HL-60/S4 (cell line): ENCODE measurements around the gene CHPT1.
"Not testable (repeated sequence)": the region's sequence is repeated elsewhere in the genome, so short reads cannot be mapped to it uniquely, and the experiment has no call there.

ENCODE experiments used
- in situ Hi-C: fragments of 300-500 bp; cut with MboI; formaldehyde crosslinking; loops from 2 replicates; pipeline ENCODE4 v1.14.3; 2022; ENCODE audit warnings: low sequenced_read_pairs

The CHPT1 gene

DNA sequence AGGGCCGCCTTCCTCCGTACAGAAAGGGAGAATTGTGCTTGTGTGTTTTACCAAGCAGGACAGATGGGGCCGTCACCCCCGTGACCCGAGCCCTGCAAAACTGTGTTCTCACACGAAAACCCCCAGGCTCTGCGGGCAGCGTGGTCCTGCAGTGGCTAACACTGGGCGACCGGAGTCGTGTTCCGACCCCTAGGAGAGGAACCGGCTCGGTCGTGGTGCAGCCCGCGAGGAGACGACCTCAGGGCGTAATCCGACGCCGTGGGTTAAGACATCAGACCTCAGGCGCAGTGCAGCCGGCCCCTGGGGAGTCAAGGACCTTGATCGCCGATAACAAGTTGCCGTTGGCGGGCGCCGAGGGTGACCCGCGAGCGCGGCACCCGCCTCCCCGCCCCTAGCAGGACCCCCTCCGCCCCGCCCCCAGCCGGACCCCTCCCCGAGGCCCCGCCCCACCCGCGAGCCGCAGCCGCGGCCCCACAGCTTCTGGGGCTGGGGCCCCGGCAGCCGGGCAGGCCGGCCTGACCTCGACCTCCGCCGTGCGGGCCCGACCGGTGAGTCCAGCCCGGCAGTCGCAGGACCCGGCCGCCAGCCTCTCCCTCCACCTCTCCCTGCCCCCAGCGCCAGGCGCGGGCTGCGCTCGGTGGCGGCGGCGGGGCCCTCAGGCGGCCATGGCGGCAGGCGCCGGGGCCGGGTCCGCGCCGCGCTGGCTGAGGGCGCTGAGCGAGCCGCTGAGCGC lies at the start of gene CHPT1:
Gene CHPT1 (plus strand): TSS at position 444 of the 733 bp plus-strand sequence. CDS start 222 bp downstream, at position 666.
- in situ Hi-C loops, result no loop called here

DNA sequence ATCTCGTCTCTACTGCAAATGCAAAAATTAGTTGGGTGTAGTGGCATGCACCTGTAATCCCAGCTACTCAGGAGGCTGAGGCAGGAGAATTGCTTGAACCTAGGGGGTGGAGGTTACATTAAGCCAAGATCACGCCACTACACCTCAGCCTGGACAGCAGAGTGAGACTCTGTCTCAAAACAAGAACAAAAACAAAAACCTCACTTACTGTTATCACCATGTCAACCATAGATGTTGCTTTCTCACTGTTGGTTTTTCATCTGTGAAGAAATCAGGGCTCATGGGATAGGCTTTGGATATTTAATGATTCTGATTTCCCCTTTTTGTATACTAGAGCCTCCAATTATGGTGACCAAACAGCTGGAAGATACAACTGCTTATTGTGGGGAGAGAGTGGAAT lies 49.7 kb upstream of the CHPT1 start:
- in situ Hi-C loops, result no loop called here

GRCh38 chr12:101648195-101648594 lies 49.2 kb upstream of the CHPT1 start:
- in situ Hi-C loops, result no loop called here

DNA sequence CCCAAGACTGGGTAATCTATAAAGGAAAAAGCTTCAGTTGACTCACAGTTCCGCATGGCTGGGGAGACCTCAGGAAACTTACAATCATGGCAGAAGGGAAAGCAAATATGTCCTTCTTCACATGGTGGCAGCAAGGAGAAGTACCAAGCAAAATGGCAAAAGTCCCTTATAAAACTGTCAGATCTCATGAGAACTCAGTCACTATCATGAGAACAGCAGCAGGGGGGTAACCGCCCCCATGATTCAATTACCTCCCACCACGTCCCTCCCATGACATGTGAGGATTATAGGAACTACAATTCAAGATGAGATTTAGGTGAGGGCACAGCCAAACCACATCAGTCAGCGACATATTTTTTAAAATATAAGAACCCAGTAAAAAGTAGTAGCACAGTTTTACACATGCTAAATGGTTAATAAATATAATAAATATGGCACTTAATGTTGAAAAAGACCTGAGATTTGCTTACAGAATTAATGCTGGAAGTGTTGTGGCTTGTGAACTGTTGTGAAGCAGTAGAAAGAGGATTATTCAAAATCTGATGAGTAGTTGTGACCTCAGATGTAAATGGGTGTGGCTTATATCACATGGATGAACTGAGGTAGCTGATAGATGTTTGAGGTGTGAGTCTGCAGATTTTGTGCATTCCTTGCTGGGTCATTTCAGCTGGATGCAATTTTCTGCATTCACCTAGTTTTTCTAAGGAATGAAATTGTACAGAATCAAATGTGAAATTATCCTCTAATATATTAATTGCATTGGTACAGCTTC lies 46.9 kb upstream of the CHPT1 start:
- in situ Hi-C loops, result no loop called here

- in situ Hi-C loops, result no loop called here
Observed at GRCh38 chr12:101653030-101653429, 44.4 kb upstream of the CHPT1 start.

- in situ Hi-C loops, result no loop called here
Observed at GRCh38 chr12:101653503-101653902, 43.9 kb upstream of the CHPT1 start.

DNA sequence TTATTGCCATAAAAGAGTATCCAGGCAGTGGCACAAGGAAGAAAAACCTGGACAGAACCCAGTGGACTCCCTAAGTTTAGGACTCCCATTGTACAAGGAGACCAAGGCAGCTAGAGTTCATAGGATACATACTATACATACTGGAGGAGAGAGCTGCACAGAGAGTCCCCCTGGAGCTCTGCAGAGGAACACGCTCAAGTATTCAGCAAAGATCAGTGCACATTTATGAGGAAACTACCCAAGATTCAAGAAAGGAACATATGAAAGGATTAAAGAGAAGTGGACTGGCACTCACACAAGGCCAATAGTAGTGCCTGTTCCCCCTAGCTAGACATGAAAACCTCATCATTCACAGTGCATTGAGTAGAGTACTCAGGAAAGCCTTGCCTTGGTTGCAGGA lies 43.0 kb upstream of the CHPT1 start:
- in situ Hi-C loops, result no loop called here

DNA sequence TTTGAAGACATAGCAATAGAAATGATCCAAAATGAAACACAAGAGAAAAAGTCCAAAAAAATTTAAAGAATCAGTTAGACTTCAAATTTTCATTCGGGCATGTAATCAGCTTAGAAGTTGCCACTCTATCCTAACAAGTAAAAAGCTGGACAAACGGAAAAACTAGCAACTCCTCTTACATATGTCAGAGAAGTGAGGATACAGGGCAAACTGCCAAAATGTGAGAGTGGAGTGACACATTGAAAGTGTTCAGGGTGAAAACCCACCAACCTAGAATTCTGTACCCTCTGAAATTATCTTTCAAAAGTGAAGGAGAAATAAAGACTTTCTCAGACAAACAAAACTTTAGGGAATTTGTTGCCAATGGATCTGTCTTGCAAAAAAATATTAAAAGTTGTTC lies 42.0 kb upstream of the CHPT1 start:
- in situ Hi-C loops, result no loop called here

DNA sequence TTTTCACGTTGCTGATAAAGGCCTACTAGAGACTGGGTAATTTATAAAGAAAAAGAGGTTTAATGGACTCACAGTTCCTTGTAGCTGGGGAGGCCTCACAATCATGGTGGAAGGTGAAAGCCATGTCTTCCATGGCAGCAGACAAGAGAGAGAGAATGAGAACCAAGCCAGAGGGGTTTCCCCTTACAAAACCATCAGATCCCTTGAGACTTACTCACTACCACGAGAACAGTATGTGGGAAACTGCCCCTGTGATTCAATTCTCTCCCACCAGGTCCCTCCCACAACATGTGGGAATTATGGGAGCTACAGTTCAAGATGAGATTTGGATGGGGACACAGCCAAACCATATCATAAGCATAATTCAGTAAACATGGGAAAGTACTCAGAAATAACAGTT lies 36.8 kb upstream of the CHPT1 start:
- in situ Hi-C loops, result not testable (repeated sequence)

- in situ Hi-C loops, result no loop called here
Observed at GRCh38 chr12:101663298-101663697, 34.1 kb upstream of the CHPT1 start.

DNA sequence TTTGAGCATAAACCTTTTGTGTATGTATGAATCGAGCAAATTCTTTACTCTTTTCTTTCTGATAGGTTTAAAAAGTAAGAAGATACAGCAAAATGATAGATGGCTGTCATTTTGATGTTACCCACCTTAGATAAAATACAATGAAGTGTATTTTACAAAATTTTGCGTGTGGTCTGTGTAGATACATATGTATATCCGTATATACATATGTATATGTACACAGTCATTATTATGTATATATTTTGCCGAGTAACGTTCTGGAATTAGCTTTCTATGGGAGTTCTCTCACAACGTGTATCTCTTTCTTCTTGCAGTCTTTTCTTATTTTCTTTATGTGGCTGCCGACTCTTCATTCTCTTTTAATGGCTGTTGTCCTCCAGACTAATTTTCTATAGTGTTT lies 32.4 kb upstream of the CHPT1 start:
- in situ Hi-C loops, result no loop called here

GRCh38 chr12:101666052-101666728 lies 31.2 kb upstream of the CHPT1 start:
- in situ Hi-C loops, result no loop called here

DNA sequence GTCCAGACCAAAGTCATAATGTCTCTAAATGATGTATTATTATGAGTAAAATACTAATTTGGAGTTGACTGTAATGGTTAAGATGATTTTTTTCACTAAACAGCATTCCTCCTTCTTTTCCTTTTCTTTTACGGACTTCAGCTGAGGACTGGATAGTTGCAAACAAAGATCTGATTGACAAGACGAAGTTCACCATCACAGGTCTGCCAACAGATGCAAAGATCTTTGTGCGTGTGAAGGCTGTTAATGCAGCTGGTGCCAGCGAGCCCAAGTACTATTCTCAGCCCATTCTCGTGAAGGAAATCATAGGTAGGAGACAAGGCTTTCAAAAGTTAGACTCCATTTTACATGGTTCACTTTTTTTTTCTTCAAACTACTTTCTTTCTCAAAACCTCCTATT lies 29.8 kb upstream of the CHPT1 start:
- in situ Hi-C loops, result no loop called here

DNA sequence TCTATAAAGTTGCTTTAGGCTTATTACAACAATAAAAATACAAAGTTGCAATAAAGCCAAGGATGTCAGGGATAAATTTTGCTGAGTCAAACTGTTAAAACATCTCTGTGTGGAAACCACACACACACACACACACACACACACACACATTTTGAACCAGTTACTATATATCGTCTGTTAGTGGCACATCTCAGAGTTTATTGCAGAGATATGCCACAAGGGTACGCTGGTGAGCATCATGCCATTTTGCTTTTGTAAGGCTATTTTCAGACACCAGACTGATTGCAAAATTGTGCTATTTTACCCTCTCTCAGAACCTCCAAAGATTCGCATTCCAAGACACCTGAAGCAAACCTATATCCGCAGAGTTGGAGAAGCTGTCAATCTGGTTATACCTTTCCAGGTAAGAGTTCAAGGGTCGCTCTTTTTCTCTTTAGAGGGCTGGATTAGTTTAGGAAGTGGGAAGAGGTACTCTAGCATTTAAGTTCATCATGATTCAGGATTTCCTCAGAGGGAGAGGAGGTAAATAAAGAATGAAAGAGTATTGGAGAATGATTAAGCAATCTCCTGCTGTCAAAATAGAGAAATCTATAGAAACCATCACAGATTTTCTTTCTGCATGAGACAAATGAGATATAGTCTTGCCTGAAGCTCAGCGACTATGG lies 27.3 kb upstream of the CHPT1 start:
- in situ Hi-C loops, result no loop called here

GRCh38 chr12:101671157-101671791 lies 26.2 kb upstream of the CHPT1 start:
- in situ Hi-C loops, result no loop called here

- in situ Hi-C loops, result no loop called here
Observed at GRCh38 chr12:101671833-101672232, 25.6 kb upstream of the CHPT1 start.

GRCh38 chr12:101675555-101675954 lies 21.9 kb upstream of the CHPT1 start:
- in situ Hi-C loops, result no loop called here

DNA sequence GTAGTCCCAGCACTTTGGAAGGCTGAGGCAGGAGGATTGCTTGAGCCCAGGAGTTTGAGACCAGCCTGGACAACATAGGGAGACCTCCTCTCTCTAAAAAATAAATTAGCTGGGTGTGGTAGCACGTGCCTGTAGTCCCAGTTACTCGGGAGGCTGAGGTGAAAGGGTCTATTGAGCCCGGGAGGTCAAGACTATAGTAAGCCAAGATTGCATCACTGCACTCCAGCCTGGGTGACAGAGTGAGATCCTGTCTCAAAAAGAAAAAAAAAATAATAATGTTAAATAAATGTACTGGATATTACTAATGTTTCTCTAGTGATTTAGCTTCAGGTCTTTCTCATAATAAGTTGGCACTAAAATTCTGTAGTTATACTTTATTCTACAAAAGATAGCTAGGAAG lies 20.9 kb upstream of the CHPT1 start:
- in situ Hi-C loops, result not testable (repeated sequence)

DNA sequence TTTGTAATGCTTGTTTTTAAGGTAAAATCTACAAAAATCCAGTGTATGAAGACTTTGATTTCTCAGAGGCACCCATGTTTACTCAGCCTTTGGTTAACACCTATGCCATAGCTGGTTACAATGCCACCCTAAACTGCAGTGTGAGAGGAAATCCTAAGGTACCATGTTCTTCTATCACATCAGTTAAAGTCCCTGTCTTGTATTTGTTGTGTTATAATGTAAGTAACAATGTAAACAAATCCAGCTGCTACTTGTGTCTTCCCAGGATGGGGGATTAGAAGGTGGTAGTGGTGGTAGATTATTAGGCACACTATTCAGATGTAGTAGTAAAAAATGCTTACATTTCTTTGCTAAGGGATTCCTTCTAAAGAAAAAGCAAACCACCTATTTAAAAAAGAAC lies 19.4 kb upstream of the CHPT1 start:
- in situ Hi-C loops, result no loop called here

DNA sequence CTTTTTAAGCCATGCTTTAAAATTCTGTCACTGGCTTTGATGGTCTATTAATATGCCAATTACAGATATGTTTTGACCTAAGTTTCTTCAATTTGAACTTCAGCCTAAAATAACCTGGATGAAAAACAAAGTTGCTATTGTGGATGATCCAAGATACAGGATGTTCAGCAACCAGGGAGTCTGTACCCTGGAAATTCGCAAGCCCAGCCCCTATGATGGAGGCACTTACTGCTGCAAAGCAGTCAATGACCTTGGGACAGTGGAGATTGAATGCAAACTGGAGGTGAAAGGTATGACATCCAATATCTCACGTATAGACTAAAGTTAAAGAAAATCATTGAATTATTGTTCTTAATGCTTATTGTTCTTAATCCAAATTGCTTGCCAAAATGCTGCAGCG lies 17.2 kb upstream of the CHPT1 start:
- in situ Hi-C loops, result no loop called here

DNA sequence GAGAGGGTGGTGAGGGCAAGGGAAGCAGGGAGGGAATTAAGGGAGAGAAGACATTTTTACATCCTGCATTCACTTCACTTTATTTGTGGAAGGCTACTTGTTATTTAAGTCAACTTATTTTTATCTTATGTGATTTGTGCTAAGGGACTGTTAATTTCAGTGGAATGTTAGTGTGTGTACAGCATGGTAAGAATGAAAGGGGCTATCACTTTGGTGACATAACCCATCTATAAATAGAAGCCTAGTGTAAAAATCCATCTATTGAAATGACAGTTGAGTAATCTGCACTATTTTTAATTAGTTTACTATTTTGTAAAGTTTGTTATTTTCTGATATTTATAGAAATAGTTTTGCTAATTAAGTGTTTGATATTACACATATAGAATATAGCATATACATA lies 16.8 kb upstream of the CHPT1 start:
- in situ Hi-C loops, result no loop called here
